GM12864 (cell line): Measurements from ENCODE around the gene ERMAP.

Experiments
- DNase-seq: peaks from one replicate; pipeline ENCODE4 v3.0.0-alpha.2; 2011; ENCODE audit warnings: low read depth
- H3K4me3 ChIP-seq: 2 replicates; pipeline ENCODE4 v1.5.1; 2011; ENCODE audit warnings: mild to moderate bottlenecking, low read depth, low read length, control low read depth
- TF ChIP-seq, protein P1 (sequence below): IDR thresholded peaks from 2 replicates; pipeline ENCODE4 v1.5.1; 2011; ENCODE audit warnings: low read depth, mild to moderate bottlenecking, moderate library complexity, low read length, control low read depth, inconsistent platforms; ENCODE audit errors: missing control alignments

Gene ERMAP

DNA sequence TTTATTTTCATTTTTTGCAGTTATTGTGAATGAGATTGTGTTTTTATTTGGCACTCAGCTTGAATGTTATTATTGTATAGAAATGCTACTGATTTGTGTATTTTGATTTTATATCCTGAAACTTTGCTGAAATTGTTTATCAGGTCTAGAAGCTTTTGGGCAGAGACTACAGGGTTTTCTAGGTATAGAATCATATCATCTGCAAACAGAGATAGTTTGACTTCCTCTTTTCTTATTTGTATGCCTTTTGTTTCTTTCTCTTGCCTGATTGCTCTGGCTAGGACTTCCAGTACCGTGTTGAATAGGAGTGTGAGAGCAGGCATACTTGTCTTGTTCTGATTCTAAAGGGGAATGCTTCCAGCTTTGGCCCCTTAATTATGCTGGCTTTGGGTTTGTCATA is 56.7 kb downstream of the ERMAP start:
- DNase-seq: no peak
- TF ChIP-seq, protein P1, sequence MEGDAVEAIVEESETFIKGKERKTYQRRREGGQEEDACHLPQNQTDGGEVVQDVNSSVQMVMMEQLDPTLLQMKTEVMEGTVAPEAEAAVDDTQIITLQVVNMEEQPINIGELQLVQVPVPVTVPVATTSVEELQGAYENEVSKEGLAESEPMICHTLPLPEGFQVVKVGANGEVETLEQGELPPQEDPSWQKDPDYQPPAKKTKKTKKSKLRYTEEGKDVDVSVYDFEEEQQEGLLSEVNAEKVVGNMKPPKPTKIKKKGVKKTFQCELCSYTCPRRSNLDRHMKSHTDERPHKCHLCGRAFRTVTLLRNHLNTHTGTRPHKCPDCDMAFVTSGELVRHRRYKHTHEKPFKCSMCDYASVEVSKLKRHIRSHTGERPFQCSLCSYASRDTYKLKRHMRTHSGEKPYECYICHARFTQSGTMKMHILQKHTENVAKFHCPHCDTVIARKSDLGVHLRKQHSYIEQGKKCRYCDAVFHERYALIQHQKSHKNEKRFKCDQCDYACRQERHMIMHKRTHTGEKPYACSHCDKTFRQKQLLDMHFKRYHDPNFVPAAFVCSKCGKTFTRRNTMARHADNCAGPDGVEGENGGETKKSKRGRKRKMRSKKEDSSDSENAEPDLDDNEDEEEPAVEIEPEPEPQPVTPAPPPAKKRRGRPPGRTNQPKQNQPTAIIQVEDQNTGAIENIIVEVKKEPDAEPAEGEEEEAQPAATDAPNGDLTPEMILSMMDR: no peak
- H3K4me3 ChIP-seq: no peak overlapping the region

DNA sequence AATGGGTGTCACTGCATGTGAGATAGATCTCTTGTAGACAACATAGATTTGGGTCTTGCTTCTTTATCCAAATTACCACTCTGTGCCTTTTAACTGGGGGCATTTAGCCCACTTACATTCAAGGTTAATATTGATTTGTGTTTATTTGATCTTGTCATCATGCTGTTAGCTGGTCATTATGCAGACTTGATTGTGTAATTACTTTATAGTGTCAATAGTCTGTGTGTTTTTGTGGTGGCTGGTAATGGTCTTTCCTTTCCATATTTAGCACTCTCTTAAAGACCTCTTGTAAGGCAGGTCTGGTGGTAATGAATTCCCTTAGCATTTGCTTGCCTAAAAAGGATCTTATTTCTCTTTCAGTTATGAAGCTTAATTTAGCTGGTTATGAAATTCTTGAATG is 59.1 kb downstream of the ERMAP start:
- DNase-seq: no peak
- no peak overlapping the region for H3K4me3 ChIP-seq
- TF ChIP-seq, protein P1: no peak

DNA sequence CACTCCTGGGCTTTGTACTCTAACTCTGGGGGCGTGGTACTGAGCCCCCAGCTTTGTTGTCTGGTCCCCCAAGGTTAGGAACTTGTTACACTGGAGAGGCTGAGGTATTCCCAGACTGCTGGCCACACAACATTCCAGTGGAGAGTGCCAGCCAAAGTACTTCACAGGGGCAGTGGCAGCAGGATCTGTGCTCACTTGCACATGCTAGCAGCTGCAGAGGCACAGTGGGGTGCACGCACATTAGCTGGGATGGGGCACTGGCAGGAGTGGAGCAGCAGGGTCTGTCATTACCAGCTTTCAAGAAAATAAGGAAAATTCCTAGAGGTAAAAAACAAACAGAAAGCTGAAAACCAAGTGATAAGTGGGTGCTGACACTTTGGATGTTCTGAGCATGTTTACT is 60.5 kb downstream of the ERMAP start:
- TF ChIP-seq, protein P1: no peak
- H3K4me3 ChIP-seq: no peak overlapping the region
- DNase-seq: no peak

DNA sequence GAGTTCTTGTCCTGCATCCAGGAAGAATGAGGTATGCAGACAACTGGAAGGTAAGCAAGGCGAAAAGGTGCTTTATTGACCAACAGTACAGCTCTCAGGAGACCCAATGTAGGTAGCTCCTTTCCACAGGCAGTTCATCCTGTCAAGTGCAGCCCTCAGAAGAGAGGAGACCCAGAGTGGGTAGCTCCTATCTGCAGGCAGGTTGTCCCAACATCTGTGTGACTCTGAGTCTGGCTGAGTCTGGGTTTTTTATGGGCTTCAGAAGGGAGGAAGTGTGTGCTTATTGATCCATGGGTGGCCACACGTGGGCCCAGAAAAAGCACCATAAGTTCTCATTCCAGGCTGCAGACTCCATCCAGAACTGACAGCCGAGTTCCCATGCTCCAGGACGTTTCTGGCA is 63.5 kb downstream of the ERMAP start:
- TF ChIP-seq, protein P1: no peak
- H3K4me3 ChIP-seq: no peak overlapping the region
- no peak for DNase-seq

DNA sequence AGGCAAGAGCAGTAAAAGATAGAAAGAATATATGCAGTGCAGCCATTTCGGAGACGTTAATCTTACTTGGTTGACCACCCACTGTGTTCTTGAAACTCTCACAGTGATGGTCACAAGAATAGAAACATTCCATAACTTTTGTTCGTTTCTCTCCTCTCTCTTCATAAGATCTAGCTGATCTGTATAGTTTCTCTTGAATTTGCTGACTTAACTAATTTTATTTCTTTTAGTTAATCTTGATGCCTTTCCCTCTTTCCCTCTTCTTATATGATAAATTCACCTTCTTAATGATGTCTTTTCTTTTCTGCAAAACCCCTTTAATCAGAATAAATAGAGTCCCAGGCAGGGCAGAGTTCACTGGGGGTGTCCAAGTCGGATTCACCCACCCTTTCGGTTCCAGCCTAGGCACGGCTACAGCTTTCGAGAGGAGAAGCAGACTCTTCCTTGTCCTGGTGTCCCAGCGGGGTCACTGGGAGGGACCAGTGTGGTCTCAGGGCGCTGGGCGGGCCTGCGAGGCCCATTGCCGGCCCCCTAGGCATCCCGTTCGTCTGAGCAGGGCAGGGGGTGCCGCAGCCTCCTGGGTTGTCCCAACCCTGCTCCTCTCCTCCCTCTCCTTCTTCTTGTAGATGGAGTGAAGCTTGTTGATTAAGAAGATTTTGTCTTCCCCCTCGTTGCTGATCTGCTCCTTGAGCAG is 69.3 kb downstream of the ERMAP start:
- no peak for DNase-seq
- no peak overlapping the region for H3K4me3 ChIP-seq
- TF ChIP-seq, protein P1: no peak

DNA sequence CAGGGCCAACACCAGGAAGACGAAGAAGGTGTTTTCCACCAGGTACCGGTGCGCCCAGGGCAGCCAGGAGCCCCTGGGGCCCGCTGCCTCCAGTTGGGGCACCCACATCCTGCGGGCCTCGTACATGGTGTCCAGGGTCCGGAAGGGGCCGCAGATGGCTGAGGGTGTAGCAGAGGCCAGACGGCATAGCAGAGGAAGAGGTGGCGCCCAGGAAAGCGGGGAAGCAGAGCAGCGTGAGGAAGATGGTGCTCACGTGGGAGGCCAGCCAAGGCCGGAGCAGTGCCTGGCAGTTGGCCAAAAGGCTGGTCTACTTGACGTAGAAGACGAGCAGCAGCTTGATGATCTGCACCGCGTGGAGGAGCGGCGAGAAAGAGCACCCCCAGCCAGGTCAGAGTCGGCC is 69.9 kb downstream of the ERMAP start:
- H3K4me3 ChIP-seq: no peak overlapping the region
- no peak for DNase-seq
- TF ChIP-seq, protein P1: no peak

DNA sequence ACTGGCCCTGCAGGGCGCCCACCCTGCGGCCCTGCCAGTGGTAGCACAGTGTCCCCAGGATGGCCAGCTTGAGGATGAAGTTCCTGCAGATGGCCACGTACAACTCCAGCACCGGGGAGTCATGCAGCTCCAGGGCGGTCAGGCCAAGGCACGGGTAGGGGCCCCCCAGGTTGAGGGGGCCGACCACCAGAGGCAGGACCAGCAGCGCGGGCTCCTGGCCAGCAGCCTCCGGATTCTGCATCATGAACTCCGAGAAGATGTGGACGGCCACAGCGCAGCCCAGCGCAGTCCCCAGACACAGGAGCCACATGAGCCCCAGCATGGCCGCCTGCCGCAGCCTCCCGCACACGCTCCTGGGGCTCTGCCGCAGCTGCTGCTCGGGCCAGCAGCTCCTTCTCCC is 70.4 kb downstream of the ERMAP start:
- DNase-seq: no peak
- TF ChIP-seq, protein P1: no peak
- no peak overlapping the region for H3K4me3 ChIP-seq
